Head of caudate nucleus (tissue), 42 donors: ENCODE measurements around the gene CALCOCO2.
"Not testable (repeated sequence)": the region's sequence is repeated elsewhere in the genome, so short reads cannot be mapped to it uniquely, and the experiment has no call there.

ENCODE experiments used
- DNase-seq, 42 donors: peaks; one replicate each; pipeline versions ENCODE4 v3.0.0 to v3.0.0-alpha.2; 2020 to 2021; ENCODE audit warnings: mixed read lengths in 7 of 42
- intact Hi-C: fragments of 100-400 bp; cut with DNase I; formaldehyde crosslinking; loops from one replicate; pipeline ENCODE4 v1.15.0; 2022

CALCOCO2 gene

DNA sequence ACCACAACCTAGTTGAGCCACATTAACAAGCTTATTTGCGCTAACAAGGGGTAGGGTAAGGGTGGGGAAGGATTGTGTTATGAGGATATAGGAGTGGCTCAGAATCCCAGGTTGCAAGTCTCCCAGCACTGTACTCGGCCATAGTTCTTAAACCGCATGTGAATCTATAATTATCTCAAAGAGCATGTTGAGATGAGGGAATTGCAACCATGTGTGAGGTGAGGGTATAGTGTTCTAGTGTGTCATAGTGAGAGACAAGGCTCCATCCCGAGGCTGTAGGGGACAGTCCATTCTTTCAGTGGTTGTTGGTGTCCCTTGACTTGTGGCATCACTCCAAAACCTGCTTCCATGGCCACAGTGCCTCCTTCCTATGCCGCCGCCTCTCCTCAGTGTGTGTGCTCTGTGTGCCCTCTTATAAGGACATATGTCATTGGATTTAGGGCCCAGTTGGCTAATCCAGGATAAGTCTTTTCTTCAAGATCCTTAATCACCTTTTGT, 39.0 kb downstream of the CALCOCO2 start:
- no peak for DNase-seq
- intact Hi-C loops: no loop called here

DNA sequence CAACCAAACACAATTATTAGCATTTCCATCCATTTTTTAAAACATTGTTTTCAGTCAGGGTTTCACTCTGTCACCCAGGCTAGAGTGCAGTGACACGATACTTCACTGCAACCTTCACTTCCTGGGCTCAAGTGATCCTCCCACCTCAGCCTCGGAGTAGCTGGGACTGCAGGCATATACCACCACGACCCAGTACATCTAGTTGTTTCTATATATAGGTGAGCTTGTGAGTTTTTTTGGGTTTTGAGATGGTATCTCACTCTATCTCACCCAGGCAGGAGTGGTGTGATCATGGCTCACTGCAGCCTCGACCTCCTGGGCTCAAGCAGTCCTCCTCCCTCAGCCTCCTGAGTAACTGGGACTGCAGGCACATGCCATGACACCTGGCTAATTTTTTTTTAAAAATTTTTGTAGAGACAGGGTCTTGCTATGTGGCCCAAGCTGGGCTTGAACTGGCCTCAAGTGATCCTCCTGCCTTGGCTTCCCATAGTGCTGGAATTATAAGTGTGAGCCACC, 40.3 kb downstream of the CALCOCO2 start:
- intact Hi-C loops: no loop called here
- no peak for DNase-seq

DNA sequence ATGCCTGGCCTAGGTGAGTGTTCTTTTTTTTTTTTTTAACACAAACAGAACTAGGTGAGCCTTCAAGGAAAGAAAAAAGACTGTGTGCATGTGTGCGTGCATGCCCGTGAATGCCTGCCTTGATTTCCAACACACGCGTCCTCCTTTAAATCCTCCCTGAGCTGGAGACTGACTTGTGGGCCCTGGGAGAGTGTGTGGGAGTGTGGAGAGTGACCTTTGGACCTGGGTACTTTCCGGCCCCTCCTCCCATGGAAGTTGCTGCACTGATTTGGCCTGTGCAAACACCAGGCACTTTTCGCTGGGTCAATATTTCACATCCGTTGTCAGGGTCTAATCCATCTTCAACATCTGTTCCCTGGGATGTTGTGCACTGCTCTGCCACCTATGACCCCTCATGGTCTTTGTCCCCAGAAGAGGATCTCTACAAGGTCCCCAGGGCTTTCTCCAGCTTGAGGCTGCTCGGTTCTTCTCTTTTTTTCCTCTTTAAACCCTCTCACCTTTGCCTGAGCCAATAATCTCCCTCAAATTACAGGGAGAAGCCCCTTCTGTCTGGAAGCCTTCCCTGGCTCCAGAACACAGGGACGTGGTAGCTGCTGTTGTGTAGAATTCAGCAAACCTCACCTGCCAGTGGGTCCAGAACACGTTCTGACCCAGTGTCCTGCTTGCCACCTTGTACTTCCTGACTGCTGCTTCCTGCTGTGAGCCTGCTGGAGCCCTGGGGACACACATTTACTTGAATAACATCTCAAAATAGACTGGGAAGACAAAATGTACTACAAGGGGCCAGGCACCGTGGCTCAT, 40.9 kb downstream of the CALCOCO2 start:
- intact Hi-C loops: no loop called here
- DNase-seq: no peak

- DNase-seq, intact Hi-C loops: not testable (repeated sequence)
These were observed 41.6 kb downstream of the CALCOCO2 start for GRCh38 chr17:48872409-48872808.

DNA sequence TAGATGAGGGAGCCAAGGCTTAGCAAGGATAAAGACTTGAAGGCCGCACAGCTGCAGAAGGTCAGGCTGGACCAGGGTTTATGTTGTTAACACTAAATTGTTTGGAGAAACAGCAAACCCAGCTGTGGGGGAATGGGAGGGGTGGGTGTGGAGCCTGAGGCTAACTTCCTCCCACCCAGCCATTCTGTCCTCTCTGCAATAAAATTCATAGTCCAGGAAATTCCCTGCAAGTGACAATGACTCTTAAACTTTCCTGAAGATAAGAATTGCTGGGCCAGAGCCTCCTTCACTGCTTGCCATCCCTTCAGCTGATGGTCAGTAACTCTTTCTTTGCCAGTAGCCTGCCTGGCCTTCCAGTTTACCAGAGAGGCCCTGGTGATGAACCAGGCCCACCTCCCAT, 42.4 kb downstream of the CALCOCO2 start:
- DNase-seq: no peak
- intact Hi-C loops: no loop called here

- intact Hi-C loops: no loop called here
These were observed 43.0 kb downstream of the CALCOCO2 start for GRCh38 chr17:48873696-48874443.

DNA sequence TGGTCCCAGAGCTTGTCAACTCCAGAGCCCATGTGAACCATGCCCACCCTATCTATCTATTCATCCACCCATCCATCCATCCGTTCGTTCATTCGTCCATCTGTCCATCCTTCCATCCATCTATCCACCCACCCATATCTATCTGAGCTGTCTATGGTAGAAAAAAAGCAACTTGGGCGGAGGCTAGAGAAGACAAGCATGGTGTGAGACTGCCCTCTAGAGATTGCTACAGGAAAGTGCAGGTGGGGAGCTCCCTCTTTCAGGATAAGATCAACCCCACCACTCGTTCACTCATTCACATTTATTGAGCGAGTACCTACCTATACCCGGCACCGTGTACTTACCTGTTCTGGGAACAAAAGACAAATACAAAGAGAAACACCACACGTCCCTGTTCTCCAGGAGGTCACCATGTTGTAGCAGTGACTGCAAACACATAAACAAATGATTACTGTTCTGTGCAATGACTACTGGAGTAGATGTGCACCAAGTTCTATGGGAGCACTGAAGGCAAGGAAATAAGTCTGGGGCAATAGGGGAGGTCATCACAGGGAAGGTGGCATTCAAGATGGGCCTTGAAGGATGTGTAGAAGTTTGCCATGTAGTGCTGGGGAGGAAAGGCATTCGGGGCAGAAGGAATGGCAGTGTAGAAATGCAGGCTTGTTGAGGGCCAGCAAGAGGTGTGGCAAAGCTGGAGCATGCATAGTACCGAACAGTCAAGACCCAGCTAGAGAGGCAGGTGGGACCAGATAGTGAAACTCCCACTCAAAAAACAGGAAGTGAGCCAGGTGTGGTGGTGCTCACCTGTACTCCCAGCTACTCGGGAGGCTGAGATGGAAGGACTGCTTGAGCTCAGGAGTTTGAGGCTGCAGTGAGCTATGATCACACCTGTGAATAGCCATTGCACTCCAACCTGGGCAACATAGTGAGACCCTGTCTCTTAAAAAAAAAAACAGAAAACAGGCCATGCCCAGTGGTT, 48.4 kb downstream of the CALCOCO2 start:
- DNase-seq: peak in 33 of 42 donors; percentile 15 to 81 (median 52)

More at GRCh38 chr17:48873696-48874443, 43.0 kb downstream of the CALCOCO2 start:
- no peak for DNase-seq

DNA sequence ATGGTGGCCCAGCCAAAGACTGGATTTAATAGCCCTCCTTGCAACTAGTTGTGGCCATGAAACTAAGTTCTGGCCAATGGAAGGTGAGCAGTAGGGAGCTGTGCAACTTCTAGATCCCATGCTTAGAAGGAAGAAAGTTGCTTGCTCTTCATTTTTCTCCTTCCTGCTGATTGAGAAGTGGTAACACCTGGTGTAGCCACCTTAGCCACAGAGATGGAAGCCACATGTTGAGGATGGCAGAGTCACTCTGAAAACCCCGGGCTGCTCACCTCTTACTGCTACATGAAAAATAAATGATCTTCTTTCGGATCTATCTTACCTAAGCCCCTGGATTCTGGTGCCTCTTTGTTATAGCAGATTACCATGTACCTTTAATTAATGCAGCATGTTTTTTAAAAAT, 51.4 kb downstream of the CALCOCO2 start:
- DNase-seq: no peak
- intact Hi-C loops: loop anchor here (5.0 kb wide), 1 partner anchor 70 kb away; no protein-coding TSS in a partner anchor

More for the DNA sequence above, 48.4 kb downstream of the CALCOCO2 start:
- intact Hi-C loops: no loop called here

DNA sequence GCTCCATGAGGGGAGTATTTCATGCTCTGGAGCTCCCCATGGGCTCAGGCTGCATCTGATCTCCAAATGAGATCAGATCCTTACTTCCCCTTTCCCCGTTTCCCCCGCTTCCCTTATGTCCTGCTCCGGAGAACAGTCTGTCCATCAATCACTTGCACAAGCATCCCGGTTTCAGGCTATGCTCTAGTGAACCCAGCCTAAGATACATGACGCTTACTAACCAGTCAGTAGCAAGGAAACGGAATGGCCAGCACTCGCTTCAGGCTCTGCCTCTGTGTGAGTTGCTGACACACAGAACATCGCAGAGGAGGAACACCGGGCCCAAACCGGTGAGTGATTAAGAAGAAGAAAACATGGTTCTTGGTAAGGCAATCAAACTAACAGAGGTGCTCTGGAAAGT, 52.3 kb downstream of the CALCOCO2 start:
- intact Hi-C loops: loop anchor here (5.0 kb wide), 1 partner anchor 71 kb away; no protein-coding TSS in a partner anchor
- DNase-seq: no peak

DNA sequence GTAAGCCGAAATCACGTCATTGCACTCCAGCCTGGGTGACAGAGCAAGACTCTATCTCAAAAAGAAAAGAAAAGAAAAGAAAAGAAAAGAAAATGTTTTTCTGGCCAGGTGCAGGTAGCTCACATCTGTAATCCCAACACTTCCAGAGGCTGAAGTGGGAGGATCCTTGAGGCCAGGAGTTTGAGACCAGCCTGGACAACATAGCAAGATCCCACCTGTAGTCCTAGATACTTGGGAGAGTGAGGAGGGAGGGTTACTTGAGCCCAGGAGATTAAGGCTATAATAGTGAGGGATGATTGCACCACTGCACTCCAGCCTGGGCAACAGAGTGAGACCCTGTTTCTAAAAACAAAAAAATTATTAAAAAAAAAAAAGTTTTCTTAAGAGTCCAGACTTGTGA, 59.3 kb downstream of the CALCOCO2 start:
- DNase-seq: no peak
- intact Hi-C loops: no loop called here

- intact Hi-C loops: loop anchor here (1.0 kb wide), 1 partner anchor 15 kb away; the partner anchor contains the start of gene UBE2Z
- no peak for DNase-seq
These were observed 62.3 kb downstream of the CALCOCO2 start for GRCh38 chr17:48892940-48893645.

DNA sequence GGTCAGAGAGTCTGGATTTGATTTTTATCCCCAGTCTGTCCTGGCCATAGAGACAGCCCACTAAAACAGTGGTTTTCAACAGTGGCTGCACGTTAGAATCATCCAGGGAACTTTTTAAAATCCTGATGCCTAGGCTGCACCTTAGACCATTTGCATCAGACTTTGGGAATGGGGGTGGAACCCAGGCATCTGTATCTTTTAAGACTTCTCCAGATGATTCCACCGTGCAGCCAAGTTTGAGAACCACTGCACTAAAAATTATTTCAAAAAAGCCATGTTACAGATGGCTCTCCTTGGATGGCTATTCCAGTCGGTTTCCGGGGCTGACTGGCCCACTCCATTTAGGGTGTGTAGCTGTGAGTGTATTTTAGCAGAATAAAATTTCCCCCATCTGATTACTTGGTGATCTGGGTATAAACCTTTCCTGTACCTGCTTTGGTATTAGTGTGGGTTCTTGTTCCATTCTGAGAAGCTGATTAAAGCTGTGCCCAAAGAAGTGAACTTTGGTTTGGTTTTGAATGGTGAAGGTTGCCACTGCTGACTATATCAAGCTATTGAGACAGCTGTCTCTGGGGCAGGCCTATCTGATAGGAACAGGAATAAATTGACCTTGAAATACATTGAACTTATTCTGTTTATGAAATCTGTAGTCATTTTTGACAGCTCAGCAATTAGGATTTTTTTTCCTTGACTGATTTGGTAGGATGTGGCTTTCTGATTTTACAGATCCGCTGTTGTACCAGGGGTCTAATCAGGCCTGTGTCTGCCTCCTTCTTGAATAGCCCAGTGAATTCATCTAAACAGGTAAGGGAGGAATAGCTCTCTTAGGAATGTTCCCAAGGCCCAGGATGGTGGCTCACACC, 63.0 kb downstream of the CALCOCO2 start:
- DNase-seq: no peak
- intact Hi-C loops: no loop called here

- DNase-seq: peak in 8 of 42 donors; percentile 12 to 56 (median 38)
- intact Hi-C loops: no loop called here
These were observed 64.1 kb downstream of the CALCOCO2 start for GRCh38 chr17:48894886-48895285.

- intact Hi-C loops: no loop called here
- no peak for DNase-seq
These were observed 70.4 kb downstream of the CALCOCO2 start for GRCh38 chr17:48901241-48901640.

GRCh38 chr17:48903401-48903800, 72.6 kb downstream of the CALCOCO2 start:
- intact Hi-C loops: no loop called here
- no peak for DNase-seq

GRCh38 chr17:48904428-48904827, 73.6 kb downstream of the CALCOCO2 start:
- DNase-seq: no peak
- intact Hi-C loops: no loop called here

DNA sequence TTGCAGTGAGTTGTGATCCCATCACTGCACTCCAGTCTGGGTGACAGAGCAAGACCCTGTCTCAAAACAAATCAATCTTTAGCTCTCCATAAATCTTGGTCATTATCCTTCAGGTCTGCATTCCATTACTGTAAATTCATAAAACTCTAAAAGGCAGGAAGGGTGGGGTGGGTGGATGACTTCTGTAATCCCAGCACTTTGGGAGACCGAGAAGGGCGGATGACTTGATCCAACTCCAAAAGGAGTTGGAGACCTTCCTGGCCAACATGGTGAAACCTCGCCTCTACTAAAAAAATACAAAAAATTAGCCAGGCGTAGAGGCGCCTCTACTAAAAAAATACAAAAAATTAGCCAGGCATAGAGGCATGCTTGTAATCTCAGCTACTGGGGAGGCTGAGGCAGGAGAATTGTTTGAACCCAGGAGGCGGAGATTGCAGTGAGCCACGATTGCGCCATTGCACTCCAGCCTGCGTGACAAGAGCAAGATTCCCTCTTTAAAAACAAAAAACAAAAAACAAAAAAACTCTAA, 75.2 kb downstream of the CALCOCO2 start:
- no peak for DNase-seq
- intact Hi-C loops: no loop called here
